IPS-11a (cell line): ENCODE results near the gene SPG7.
"Not testable (repeated sequence)": the region's sequence is repeated elsewhere in the genome, so short reads cannot be mapped to it uniquely, and the experiment has no call there.

Experiments
- H3K4me3 ChIP-seq: one replicate; pipeline ENCODE4 v1.5.1; 2013; ENCODE audit warnings: low read depth, low read length, control low read depth

The SPG7 gene

GRCh38 chr16:89575247-89576152, 67.3 kb downstream of the SPG7 start, which contains the start of gene CPNE7:
TSS of gene CPNE7 (plus strand) at chr16:89575758. CDS start at chr16:89575898, 140 bp downstream.
- H3K4me3 ChIP-seq = peak within 1 kb of the TSS; percentile 58

- H3K4me3 ChIP-seq = peak overlapping the region; percentile 58
These were observed 68.2 kb downstream of the SPG7 start for GRCh38 chr16:89576153-89577054.

- no peak overlapping the region for H3K4me3 ChIP-seq
These were observed 69.0 kb downstream of the SPG7 start for GRCh38 chr16:89577055-89577759.

GRCh38 chr16:89579351-89579750, 71.1 kb downstream of the SPG7 start:
- no peak overlapping the region for H3K4me3 ChIP-seq

- no peak overlapping the region for H3K4me3 ChIP-seq
These were observed 73.0 kb downstream of the SPG7 start for GRCh38 chr16:89581045-89581695.

GRCh38 chr16:89581861-89582563, 73.8 kb downstream of the SPG7 start:
- no peak overlapping the region for H3K4me3 ChIP-seq

- no peak overlapping the region for H3K4me3 ChIP-seq
These were observed 74.5 kb downstream of the SPG7 start for GRCh38 chr16:89582614-89583196.

GRCh38 chr16:89583197-89583894, 75.1 kb downstream of the SPG7 start:
- no peak overlapping the region for H3K4me3 ChIP-seq

GRCh38 chr16:89583895-89584644, 75.9 kb downstream of the SPG7 start:
- no peak overlapping the region for H3K4me3 ChIP-seq

- no peak overlapping the region for H3K4me3 ChIP-seq
These were observed 76.8 kb downstream of the SPG7 start for GRCh38 chr16:89584768-89585549.

GRCh38 chr16:89586218-89586617, 78.0 kb downstream of the SPG7 start:
- H3K4me3 ChIP-seq = no peak overlapping the region

- H3K4me3 ChIP-seq = no peak overlapping the region
These were observed 78.7 kb downstream of the SPG7 start for GRCh38 chr16:89586853-89587252.

GRCh38 chr16:89587676-89588075, 79.5 kb downstream of the SPG7 start:
- H3K4me3 ChIP-seq = not testable (repeated sequence)

- no peak overlapping the region for H3K4me3 ChIP-seq
These were observed 80.4 kb downstream of the SPG7 start for GRCh38 chr16:89588413-89589109.

GRCh38 chr16:89589241-89589926, 81.2 kb downstream of the SPG7 start:
- no peak overlapping the region for H3K4me3 ChIP-seq

- H3K4me3 ChIP-seq = no peak overlapping the region
These were observed 85.6 kb downstream of the SPG7 start for GRCh38 chr16:89593841-89594240.
